ENCODE results near the gene DDX27.

Gene DDX27

GRCh38 chr20:49225896-49226295 lies 6.7 kb downstream of the DDX27 start:
- Histone ChIP-seq H3K36me3 (ENCODE audit: control insufficient read depth, insufficient read depth, low read length) (peaks cover 13% of the 10 kb centered on the region), H3K4me1 (ENCODE audit: control insufficient read depth, low read depth, low read length) (no peaks in the 10 kb centered on the region), H3K18ac (ENCODE audit: low read length) (no peak overlapping the region), H2BK120ac (ENCODE audit: low read depth, low read length) (no peak overlapping the region), H2AK5ac (ENCODE audit: low read length) (no peak overlapping the region), H3K4ac (ENCODE audit: low read depth, low read length) (no peak overlapping the region), H4K5ac (ENCODE audit: low read length) (no peak overlapping the region), H3K4me2 (ENCODE audit: low read length) (no peak overlapping the region), H3K56ac (ENCODE audit: low read length) (no peak overlapping the region), H3K79me1 (ENCODE audit: low read length) (no peaks in the 10 kb centered on the region), H2BK5ac (ENCODE audit: low read length) (no peak overlapping the region), H3K4me3 (ENCODE audit: low read length) (no peak overlapping the region), H2BK15ac (replicated peaks; ENCODE audit: low read depth) (no peak overlapping the region), H3K23ac (ENCODE audit: low read length) (no peak overlapping the region), H3K79me2 (ENCODE audit: control insufficient read depth, insufficient read depth, low read length) (no peaks in the 10 kb centered on the region), H3K27ac (ENCODE audit: low read depth, low read length) (no peak overlapping the region), H3K27me3 (ENCODE audit: insufficient read depth, low read length, poor library complexity) (no peaks in the 10 kb centered on the region), H4K8ac (ENCODE audit: low read depth, low read length) (no peak overlapping the region), H3K9ac (ENCODE audit: low read length) (no peak overlapping the region)
- DNase-seq, result no peak
- no CpG with 5 or more reads among the region's 7 CpGs for WGBS (ENCODE audit: extremely low coverage, insufficient coverage, low lambda C conversion rate)

GRCh38 chr20:49228676-49229075 lies 9.5 kb downstream of the DDX27 start:
- H3K9ac ChIP-seq (ENCODE audit: low read length), result no peak overlapping the region
- H2BK120ac ChIP-seq (ENCODE audit: low read depth, low read length), result no peak overlapping the region
- no peak for DNase-seq
- WGBS (ENCODE audit: extremely low coverage, insufficient coverage, low lambda C conversion rate), result no CpG with 5 or more reads among the region's 9 CpGs
- no peak overlapping the region for H2BK15ac ChIP-seq (replicated peaks; ENCODE audit: low read depth)
- no peaks in the 10 kb centered on the region for H3K4me1 ChIP-seq (ENCODE audit: control insufficient read depth, low read depth, low read length)
- H4K8ac ChIP-seq (ENCODE audit: low read depth, low read length), result no peak overlapping the region
- H3K27me3 ChIP-seq (ENCODE audit: insufficient read depth, low read length, poor library complexity), result no peaks in the 10 kb centered on the region
- no peak overlapping the region for H3K4me2 ChIP-seq (ENCODE audit: low read length)
- no peak overlapping the region for H3K56ac ChIP-seq (ENCODE audit: low read length)
- H3K36me3 ChIP-seq (ENCODE audit: control insufficient read depth, insufficient read depth, low read length), result peaks cover 15% of the 10 kb centered on the region
- H3K79me2 ChIP-seq (ENCODE audit: control insufficient read depth, insufficient read depth, low read length), result no peaks in the 10 kb centered on the region
- no peak overlapping the region for H4K5ac ChIP-seq (ENCODE audit: low read length)
- H3K27ac ChIP-seq (ENCODE audit: low read depth, low read length), result no peak overlapping the region
- no peak overlapping the region for H3K4me3 ChIP-seq (ENCODE audit: low read length)
- no peak overlapping the region for H3K18ac ChIP-seq (ENCODE audit: low read length)
- H3K4ac ChIP-seq (ENCODE audit: low read depth, low read length), result no peak overlapping the region
- no peak overlapping the region for H2BK5ac ChIP-seq (ENCODE audit: low read length)
- H2AK5ac ChIP-seq (ENCODE audit: low read length), result no peak overlapping the region
- H3K23ac ChIP-seq (ENCODE audit: low read length), result no peak overlapping the region
- no peaks in the 10 kb centered on the region for H3K79me1 ChIP-seq (ENCODE audit: low read length)

- Histone ChIP-seq H3K9ac (ENCODE audit: low read length) (no peak overlapping the region), H3K27ac (ENCODE audit: low read depth, low read length) (no peak overlapping the region), H2BK15ac (replicated peaks; ENCODE audit: low read depth) (no peak overlapping the region), H4K8ac (ENCODE audit: low read depth, low read length) (no peak overlapping the region), H2AK5ac (ENCODE audit: low read length) (no peak overlapping the region), H3K56ac (ENCODE audit: low read length) (no peak overlapping the region), H3K36me3 (ENCODE audit: control insufficient read depth, insufficient read depth, low read length) (peaks cover 15% of the 10 kb centered on the region), H3K79me2 (ENCODE audit: control insufficient read depth, insufficient read depth, low read length) (no peaks in the 10 kb centered on the region), H3K23ac (ENCODE audit: low read length) (no peak overlapping the region), H3K79me1 (ENCODE audit: low read length) (no peaks in the 10 kb centered on the region), H4K5ac (ENCODE audit: low read length) (no peak overlapping the region), H2BK5ac (ENCODE audit: low read length) (no peak overlapping the region), H3K27me3 (ENCODE audit: insufficient read depth, low read length, poor library complexity) (no peaks in the 10 kb centered on the region), H3K18ac (ENCODE audit: low read length) (no peak overlapping the region), H3K4me2 (ENCODE audit: low read length) (no peak overlapping the region), H3K4ac (ENCODE audit: low read depth, low read length) (no peak overlapping the region), H2BK120ac (ENCODE audit: low read depth, low read length) (no peak overlapping the region), H3K4me3 (ENCODE audit: low read length) (no peak overlapping the region), H3K4me1 (ENCODE audit: control insufficient read depth, low read depth, low read length) (no peaks in the 10 kb centered on the region)
- WGBS (ENCODE audit: extremely low coverage, insufficient coverage, low lambda C conversion rate), result no CpG with 5 or more reads among the region's 2 CpGs
- DNase-seq, result no peak
These were observed 10.2 kb downstream of the DDX27 start for GRCh38 chr20:49229381-49229780.

GRCh38 chr20:49230021-49230420 lies 10.8 kb downstream of the DDX27 start:
- H2BK120ac ChIP-seq (ENCODE audit: low read depth, low read length), result no peak overlapping the region
- H3K23ac ChIP-seq (ENCODE audit: low read length), result no peak overlapping the region
- no peak overlapping the region for H4K5ac ChIP-seq (ENCODE audit: low read length)
- no peaks in the 10 kb centered on the region for H3K79me1 ChIP-seq (ENCODE audit: low read length)
- H3K4me3 ChIP-seq (ENCODE audit: low read length), result no peak overlapping the region
- no peak overlapping the region for H3K4ac ChIP-seq (ENCODE audit: low read depth, low read length)
- H3K4me2 ChIP-seq (ENCODE audit: low read length), result no peak overlapping the region
- no peak overlapping the region for H3K27ac ChIP-seq (ENCODE audit: low read depth, low read length)
- H3K27me3 ChIP-seq (ENCODE audit: insufficient read depth, low read length, poor library complexity), result no peaks in the 10 kb centered on the region
- H3K79me2 ChIP-seq (ENCODE audit: control insufficient read depth, insufficient read depth, low read length), result no peaks in the 10 kb centered on the region
- no peak overlapping the region for H4K8ac ChIP-seq (ENCODE audit: low read depth, low read length)
- H3K36me3 ChIP-seq (ENCODE audit: control insufficient read depth, insufficient read depth, low read length), result peaks cover 18% of the 10 kb centered on the region
- H2AK5ac ChIP-seq (ENCODE audit: low read length), result no peak overlapping the region
- no peak overlapping the region for H3K9ac ChIP-seq (ENCODE audit: low read length)
- WGBS (ENCODE audit: extremely low coverage, insufficient coverage, low lambda C conversion rate), result no CpG with 5 or more reads among the region's 10 CpGs
- no peak overlapping the region for H3K56ac ChIP-seq (ENCODE audit: low read length)
- H3K4me1 ChIP-seq (ENCODE audit: control insufficient read depth, low read depth, low read length), result no peaks in the 10 kb centered on the region
- no peak for DNase-seq
- H2BK15ac ChIP-seq (replicated peaks; ENCODE audit: low read depth), result no peak overlapping the region
- no peak overlapping the region for H2BK5ac ChIP-seq (ENCODE audit: low read length)
- no peak overlapping the region for H3K18ac ChIP-seq (ENCODE audit: low read length)

- Histone ChIP-seq H2BK15ac (replicated peaks; ENCODE audit: low read depth) (no peak overlapping the region), H3K27me3 (ENCODE audit: insufficient read depth, low read length, poor library complexity) (no peaks in the 10 kb centered on the region), H2BK120ac (ENCODE audit: low read depth, low read length) (no peak overlapping the region), H4K5ac (ENCODE audit: low read length) (no peak overlapping the region), H2BK5ac (ENCODE audit: low read length) (no peak overlapping the region), H3K18ac (ENCODE audit: low read length) (no peak overlapping the region), H3K36me3 (ENCODE audit: control insufficient read depth, insufficient read depth, low read length) (peaks cover 22% of the 10 kb centered on the region), H3K4ac (ENCODE audit: low read depth, low read length) (no peak overlapping the region), H4K8ac (ENCODE audit: low read depth, low read length) (no peak overlapping the region), H3K9ac (ENCODE audit: low read length) (no peak overlapping the region), H3K56ac (ENCODE audit: low read length) (no peak overlapping the region), H3K4me3 (ENCODE audit: low read length) (no peak overlapping the region), H2AK5ac (ENCODE audit: low read length) (no peak overlapping the region), H3K4me1 (ENCODE audit: control insufficient read depth, low read depth, low read length) (no peaks in the 10 kb centered on the region), H3K27ac (ENCODE audit: low read depth, low read length) (peak overlapping the region; percentile 54), H3K79me1 (ENCODE audit: low read length) (peaks cover 2% of the 10 kb centered on the region), H3K23ac (ENCODE audit: low read length) (no peak overlapping the region), H3K79me2 (ENCODE audit: control insufficient read depth, insufficient read depth, low read length) (no peaks in the 10 kb centered on the region), H3K4me2 (ENCODE audit: low read length) (no peak overlapping the region)
- no CpG with 5 or more reads among the region's 8 CpGs for WGBS (ENCODE audit: extremely low coverage, insufficient coverage, low lambda C conversion rate)
- peak; percentile 87 for DNase-seq
These were observed 11.4 kb downstream of the DDX27 start for GRCh38 chr20:49230561-49231133.

- no peak overlapping the region for H4K5ac ChIP-seq (ENCODE audit: low read length)
- H3K27me3 ChIP-seq (ENCODE audit: insufficient read depth, low read length, poor library complexity), result no peaks in the 10 kb centered on the region
- H3K36me3 ChIP-seq (ENCODE audit: control insufficient read depth, insufficient read depth, low read length), result peaks cover 24% of the 10 kb centered on the region
- no peak overlapping the region for H3K4ac ChIP-seq (ENCODE audit: low read depth, low read length)
- WGBS (ENCODE audit: extremely low coverage, insufficient coverage, low lambda C conversion rate), result no CpG with 5 or more reads among the region's 7 CpGs
- H2BK120ac ChIP-seq (ENCODE audit: low read depth, low read length), result no peak overlapping the region
- H3K27ac ChIP-seq (ENCODE audit: low read depth, low read length), result no peak overlapping the region
- H3K79me2 ChIP-seq (ENCODE audit: control insufficient read depth, insufficient read depth, low read length), result no peaks in the 10 kb centered on the region
- no peak overlapping the region for H3K56ac ChIP-seq (ENCODE audit: low read length)
- peaks cover 2% of the 10 kb centered on the region for H3K79me1 ChIP-seq (ENCODE audit: low read length)
- no peak overlapping the region for H3K9ac ChIP-seq (ENCODE audit: low read length)
- no peak overlapping the region for H2AK5ac ChIP-seq (ENCODE audit: low read length)
- no peak overlapping the region for H3K23ac ChIP-seq (ENCODE audit: low read length)
- H3K4me3 ChIP-seq (ENCODE audit: low read length), result no peak overlapping the region
- no peak for DNase-seq
- H3K4me1 ChIP-seq (ENCODE audit: control insufficient read depth, low read depth, low read length), result no peaks in the 10 kb centered on the region
- no peak overlapping the region for H2BK15ac ChIP-seq (replicated peaks; ENCODE audit: low read depth)
- no peak overlapping the region for H2BK5ac ChIP-seq (ENCODE audit: low read length)
- H3K18ac ChIP-seq (ENCODE audit: low read length), result no peak overlapping the region
- no peak overlapping the region for H3K4me2 ChIP-seq (ENCODE audit: low read length)
- H4K8ac ChIP-seq (ENCODE audit: low read depth, low read length), result no peak overlapping the region
These were observed 12.3 kb downstream of the DDX27 start for GRCh38 chr20:49231471-49231870.

All from mesendoderm (in vitro differentiated cells).